Testis (tissue), 2 donors: ENCODE data around the gene THOC6.

Source experiments
- POLR2A ChIP-seq: fragments of 450-650 bp; IDR thresholded peaks from one replicate; pipeline ENCODE4 v1.6.1; 2017; ENCODE audit warnings: antibody characterized with exemption, mild to moderate bottlenecking, moderate library complexity
- TF ChIP-seq, protein P1 (sequence below), 3 experiments: fragments of 450-650 bp in 2 of 3; fragments of 200-600 bp in 1 of 3; sonication (generic) in 1 of 3; IDR thresholded peaks; one replicate each; pipeline ENCODE4 v1.5.1; 2016 to 2019; ENCODE audit warnings: antibody characterized with exemption in 3 of 3, mild to moderate bottlenecking in 2 of 3, moderate library complexity in 1 of 3

DNA sequence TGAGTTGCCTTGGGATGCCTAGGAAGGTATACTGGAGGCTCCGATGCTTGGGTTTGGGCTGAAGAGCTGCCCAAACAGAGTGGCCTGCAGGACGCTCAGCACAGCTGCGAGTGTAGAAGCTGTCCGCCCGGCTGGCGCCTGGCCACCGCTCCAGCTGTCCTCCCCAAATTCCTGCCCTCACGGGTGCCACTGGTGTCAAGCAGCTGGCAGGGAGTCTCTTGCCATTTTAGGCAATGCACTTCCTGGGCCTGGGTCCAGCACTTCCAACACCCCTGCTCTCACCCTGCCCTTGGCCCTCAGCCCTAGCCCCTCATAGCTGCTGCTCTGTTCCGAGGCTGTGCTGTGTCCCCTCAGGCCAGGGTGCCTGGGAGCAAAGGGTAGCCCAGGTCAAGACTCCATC is 38.4 kb upstream of the THOC6 start:
- TF ChIP-seq, protein P1, sequence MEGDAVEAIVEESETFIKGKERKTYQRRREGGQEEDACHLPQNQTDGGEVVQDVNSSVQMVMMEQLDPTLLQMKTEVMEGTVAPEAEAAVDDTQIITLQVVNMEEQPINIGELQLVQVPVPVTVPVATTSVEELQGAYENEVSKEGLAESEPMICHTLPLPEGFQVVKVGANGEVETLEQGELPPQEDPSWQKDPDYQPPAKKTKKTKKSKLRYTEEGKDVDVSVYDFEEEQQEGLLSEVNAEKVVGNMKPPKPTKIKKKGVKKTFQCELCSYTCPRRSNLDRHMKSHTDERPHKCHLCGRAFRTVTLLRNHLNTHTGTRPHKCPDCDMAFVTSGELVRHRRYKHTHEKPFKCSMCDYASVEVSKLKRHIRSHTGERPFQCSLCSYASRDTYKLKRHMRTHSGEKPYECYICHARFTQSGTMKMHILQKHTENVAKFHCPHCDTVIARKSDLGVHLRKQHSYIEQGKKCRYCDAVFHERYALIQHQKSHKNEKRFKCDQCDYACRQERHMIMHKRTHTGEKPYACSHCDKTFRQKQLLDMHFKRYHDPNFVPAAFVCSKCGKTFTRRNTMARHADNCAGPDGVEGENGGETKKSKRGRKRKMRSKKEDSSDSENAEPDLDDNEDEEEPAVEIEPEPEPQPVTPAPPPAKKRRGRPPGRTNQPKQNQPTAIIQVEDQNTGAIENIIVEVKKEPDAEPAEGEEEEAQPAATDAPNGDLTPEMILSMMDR (IDR thresholded peaks at IDR 0.05) = no peak
- TF ChIP-seq POLR2A = no peak
